Caco-2 (cell line): ENCODE measurements around the gene CCDC122. TPM values are rescaled to one million over a fixed set of nuclear protein-coding genes. Genes with fewer than 3 reads are reported as not detected.

Experiments
- BruUV-seq: library from RNA; stranded (reverse); fragments of 400-500 nt; replicated peaks from 2 replicates; lab custom pipeline; 2021; lab: Mats Ljungman, UMichigan
- CTCF ChIA-PET: fragments of 300-600 bp; sonication (Branson Sonifier 250); formaldehyde crosslinking; loops from one replicate; lab custom pipeline; 2022; ENCODE audit warnings: antibody characterized with exemption; lab: Charles Lee
- POLR2A ChIA-PET: fragments of 300-600 bp; sonication (Branson Sonifier 250); formaldehyde crosslinking; loops from one replicate; lab custom pipeline; 2022; ENCODE audit warnings: antibody characterized with exemption; lab: Charles Lee
- DNase-seq, 2 experiments: peaks; one replicate each; pipeline versions ENCODE4 v3.0.0 to v3.0.0-alpha.2; 2020 to 2022
- H3K27me3 ChIP-seq: replicated peaks from 2 replicates; pipeline ENCODE4 v1.6.0; 2011; ENCODE audit warnings: low read length; ENCODE audit not compliant: control insufficient read depth, insufficient read depth
- H3K36me3 ChIP-seq: 2 replicates; pipeline ENCODE4 v1.5.1; 2011; ENCODE audit warnings: low read length; ENCODE audit not compliant: control insufficient read depth, insufficient read depth
- H3K4me1 ChIP-seq: fragments of 250-450 bp; sonication (Bioruptor Pico); 2 replicates; pipeline ENCODE4 v1.5.1; 2020; ENCODE audit warnings: mild to moderate bottlenecking
- H3K4me3 ChIP-seq: 2 replicates; pipeline ENCODE4 v1.5.1; 2011; ENCODE audit warnings: low read depth, mild to moderate bottlenecking, control low read depth, low read length
- H3K9me3 ChIP-seq: fragments of 250-450 bp; sonication (Bioruptor Pico); 2 replicates; pipeline ENCODE4 v1.5.1; 2020; ENCODE audit warnings: mild to moderate bottlenecking, moderate library complexity
- H3K27ac Mint-ChIP-seq: one replicate; pipeline ENCODE4 v1.8.0; 2022; ENCODE audit warnings: mixed read lengths; ENCODE audit not compliant: unreplicated experiment
- H3K27me3 Mint-ChIP-seq: one replicate; pipeline ENCODE4 v1.8.0; 2022; ENCODE audit warnings: mixed read lengths; ENCODE audit not compliant: insufficient read depth, unreplicated experiment
- H3K36me3 Mint-ChIP-seq: one replicate; pipeline ENCODE4 v1.8.0; 2022; ENCODE audit warnings: mild to moderate bottlenecking, mixed read lengths; ENCODE audit not compliant: insufficient read depth, unreplicated experiment
- H3K4me1 Mint-ChIP-seq: one replicate; pipeline ENCODE4 v1.8.0; 2022; ENCODE audit warnings: low read depth, mixed read lengths; ENCODE audit not compliant: unreplicated experiment
- H3K4me3 Mint-ChIP-seq: one replicate; pipeline ENCODE4 v1.8.0; 2022; ENCODE audit warnings: mild to moderate bottlenecking, moderate library complexity, mixed read lengths; ENCODE audit not compliant: unreplicated experiment
- H3K9me3 Mint-ChIP-seq: one replicate; pipeline ENCODE4 v1.8.0; 2022; ENCODE audit warnings: mixed read lengths; ENCODE audit not compliant: unreplicated experiment
- CTCF ChIP-seq, 2 experiments: fragments of 200-600 bp in 1 of 2; IDR thresholded peaks; 1 replicate in 1 of 2; 2 replicates in 1 of 2; pipeline versions ENCODE4 v1.5.1 to v1.8.0; 2011 to 2022; ENCODE audit warnings: antibody characterized with exemption in 1 of 2, control low read depth in 1 of 2, inconsistent platforms in 1 of 2, low read depth in 1 of 2, low read length in 1 of 2, mild to moderate bottlenecking in 1 of 2, moderate library complexity in 1 of 2; ENCODE audit not compliant: insufficient read depth in 1 of 2, severe bottlenecking in 1 of 2, unreplicated experiment in 1 of 2
- intact Hi-C: fragments of 100-400 bp; cut with micrococcal nuclease; formaldehyde crosslinking; loops from one replicate; pipeline ENCODE4 v1.10.0; 2022; ENCODE audit not compliant: unreplicated experiment
- total RNA-seq: library from RNA; stranded (reverse); gene quantifications from 2 replicates; pipeline ENCODE4 v1.2.3, GENCODE V29; 2022

Gene CCDC122
- total RNA-seq, 1 experiment from 2014 or later: 15.6 TPM

GRCh38 chr13:43915451-43915850 lies 35.9 kb upstream of the CCDC122 start:
- ChIA-PET CTCF (no interaction called here), POLR2A (interaction anchor here (0.6 kb wide), 1 partner anchor 520 kb away, joined by 7 read pairs; no protein-coding TSS in a partner anchor)
- BruUV-seq: no TSS peak

GRCh38 chr13:43911871-43912270 lies 32.3 kb upstream of the CCDC122 start:
- Histone ChIP-seq H3K27me3 (no peaks in the 10 kb centered on the region), H3K36me3 (no peaks in the 10 kb centered on the region), H3K4me1 (no peaks in the 10 kb centered on the region), H3K9me3 (no peaks in the 10 kb centered on the region), H3K4me3 (no peak overlapping the region)
- Mint-ChIP-seq H3K4me1 (peaks cover 7% of the 10 kb centered on the region), H3K27ac (no peak overlapping the region), H3K36me3 (no peaks in the 10 kb centered on the region), H3K4me3 (no peak overlapping the region), H3K9me3 (no peaks in the 10 kb centered on the region), H3K27me3 (peaks cover 7% of the 10 kb centered on the region)
- no peak for DNase-seq
- no peak for TF ChIP-seq CTCF (IDR thresholded peaks at IDR 0.05; ENCODE audit: insufficient read depth in 1 of 2, low read depth in 1 of 2, low read length in 1 of 2, severe bottlenecking in 1 of 2, unreplicated experiment in 1 of 2)
- intact Hi-C loops: no loop called here
- no TSS peak for BruUV-seq
- ChIA-PET CTCF (no interaction called here), POLR2A (no interaction called here)

More at GRCh38 chr13:43915451-43915850, 35.9 kb upstream of the CCDC122 start:
- no peak for TF ChIP-seq CTCF (IDR thresholded peaks at IDR 0.05; ENCODE audit: insufficient read depth in 1 of 2, low read depth in 1 of 2, low read length in 1 of 2, severe bottlenecking in 1 of 2, unreplicated experiment in 1 of 2)
- intact Hi-C loops: no loop called here
- H3K9me3 Mint-ChIP-seq: no peaks in the 10 kb centered on the region
- H3K9me3 ChIP-seq: no peaks in the 10 kb centered on the region
- no peaks in the 10 kb centered on the region for H3K36me3 ChIP-seq
- H3K27ac Mint-ChIP-seq: no peak overlapping the region
- peaks cover 7% of the 10 kb centered on the region for H3K27me3 Mint-ChIP-seq
- H3K4me3 ChIP-seq: no peak overlapping the region
- no peaks in the 10 kb centered on the region for H3K36me3 Mint-ChIP-seq
- H3K4me1 Mint-ChIP-seq: no peaks in the 10 kb centered on the region
- no peaks in the 10 kb centered on the region for H3K27me3 ChIP-seq
- DNase-seq: no peak
- H3K4me1 ChIP-seq: no peaks in the 10 kb centered on the region; the same call in 1 of the 2 replicates
- no peak overlapping the region for H3K4me3 Mint-ChIP-seq

GRCh38 chr13:43911278-43911677 lies 31.7 kb upstream of the CCDC122 start:
- Histone ChIP-seq H3K36me3 (no peaks in the 10 kb centered on the region), H3K4me1 (no peaks in the 10 kb centered on the region), H3K9me3 (no peaks in the 10 kb centered on the region), H3K27me3 (no peaks in the 10 kb centered on the region), H3K4me3 (no peak overlapping the region)
- DNase-seq: no peak
- no TSS peak for BruUV-seq
- peaks cover 9% of the 10 kb centered on the region for H3K27me3 Mint-ChIP-seq
- H3K27ac Mint-ChIP-seq: no peak overlapping the region
- ChIA-PET CTCF (no interaction called here), POLR2A (no interaction called here)
- no peak overlapping the region for H3K4me3 Mint-ChIP-seq
- H3K4me1 Mint-ChIP-seq: peaks cover 7% of the 10 kb centered on the region
- no peak for TF ChIP-seq CTCF (IDR thresholded peaks at IDR 0.05; ENCODE audit: insufficient read depth in 1 of 2, low read depth in 1 of 2, low read length in 1 of 2, severe bottlenecking in 1 of 2, unreplicated experiment in 1 of 2)
- no peaks in the 10 kb centered on the region for H3K9me3 Mint-ChIP-seq
- H3K36me3 Mint-ChIP-seq: no peaks in the 10 kb centered on the region
- intact Hi-C loops: no loop called here
